Daoy (cell line): ENCODE measurements around the gene SYNDIG1. TPM values are rescaled to one million over a fixed set of nuclear protein-coding genes. Genes with fewer than 3 reads are reported as not detected.

ENCODE experiments used
- DNase-seq: peaks from one replicate; pipeline ENCODE4 v3.0.0-alpha.2; 2015; ENCODE audit warnings: low read depth
- total RNA-seq: library from RNA; depleted of rRNA; stranded (reverse); fragments of >200 nt; shearing (Covaris generic); gene quantifications from 2 replicates; pipeline ENCODE4 v1.2.3, GENCODE V29; 2014

SYNDIG1 gene
- total RNA-seq, 1 experiment from 2014 or later = 0.91 TPM

GRCh38 chr20:24470746-24471582, 1.5 kb downstream of the SYNDIG1 start:
- DNase-seq = no peak

- DNase-seq = no peak
Observed at GRCh38 chr20:24472426-24472825, 3.0 kb downstream of the SYNDIG1 start.

GRCh38 chr20:24473435-24474223, 4.2 kb downstream of the SYNDIG1 start:
- DNase-seq = no peak

GRCh38 chr20:24477831-24478547, 8.6 kb downstream of the SYNDIG1 start:
- DNase-seq = no peak

GRCh38 chr20:24478584-24478983, 9.2 kb downstream of the SYNDIG1 start:
- no peak for DNase-seq

- no peak for DNase-seq
Observed at GRCh38 chr20:24479106-24479505, 9.7 kb downstream of the SYNDIG1 start.

- DNase-seq = no peak
Observed at GRCh38 chr20:24479595-24479994, 10.2 kb downstream of the SYNDIG1 start.

GRCh38 chr20:24480509-24480908, 11.1 kb downstream of the SYNDIG1 start:
- no peak for DNase-seq

GRCh38 chr20:24481173-24481572, 11.7 kb downstream of the SYNDIG1 start:
- DNase-seq = no peak

- DNase-seq = no peak
Observed at GRCh38 chr20:24483435-24484080, 14.1 kb downstream of the SYNDIG1 start.

GRCh38 chr20:24484081-24484450, 14.6 kb downstream of the SYNDIG1 start:
- DNase-seq = no peak

GRCh38 chr20:24485981-24486380, 16.6 kb downstream of the SYNDIG1 start:
- DNase-seq = no peak

GRCh38 chr20:24487240-24487639, 17.8 kb downstream of the SYNDIG1 start:
- no peak for DNase-seq

GRCh38 chr20:24487648-24488047, 18.2 kb downstream of the SYNDIG1 start:
- DNase-seq = no peak

GRCh38 chr20:24488064-24488799, 18.8 kb downstream of the SYNDIG1 start:
- DNase-seq = no peak

GRCh38 chr20:24488800-24489175, 19.4 kb downstream of the SYNDIG1 start:
- DNase-seq = no peak

GRCh38 chr20:24489193-24489592, 19.8 kb downstream of the SYNDIG1 start:
- no peak for DNase-seq

GRCh38 chr20:24489631-24490260, 20.3 kb downstream of the SYNDIG1 start:
- DNase-seq = no peak

- no peak for DNase-seq
Observed at GRCh38 chr20:24490598-24490997, 21.2 kb downstream of the SYNDIG1 start.

- DNase-seq = no peak
Observed at GRCh38 chr20:24491041-24491756, 21.8 kb downstream of the SYNDIG1 start.
